Pulmonary artery endothelial cell (primary cell): Measurements from ENCODE around the gene SIN3B. TPM values are rescaled to one million over a fixed set of nuclear protein-coding genes. Genes with fewer than 3 reads are reported as not detected.
"Not testable (repeated sequence)": the region's sequence is repeated elsewhere in the genome, so short reads cannot be mapped to it uniquely, and the experiment has no call there.

Source experiments
- DNase-seq: peaks from one replicate; pipeline ENCODE4 v3.0.0-alpha.2; 2011; ENCODE audit warnings: low read depth, low spot score
- total RNA-seq: library from RNA; depleted of rRNA; stranded (reverse); fragments of >200 nt; gene quantifications from 2 replicates; pipeline ENCODE4 v1.2.3, GENCODE V29; 2014

SIN3B gene
- total RNA-seq, 1 donor from 2014 or later, result 30.2 TPM

DNA sequence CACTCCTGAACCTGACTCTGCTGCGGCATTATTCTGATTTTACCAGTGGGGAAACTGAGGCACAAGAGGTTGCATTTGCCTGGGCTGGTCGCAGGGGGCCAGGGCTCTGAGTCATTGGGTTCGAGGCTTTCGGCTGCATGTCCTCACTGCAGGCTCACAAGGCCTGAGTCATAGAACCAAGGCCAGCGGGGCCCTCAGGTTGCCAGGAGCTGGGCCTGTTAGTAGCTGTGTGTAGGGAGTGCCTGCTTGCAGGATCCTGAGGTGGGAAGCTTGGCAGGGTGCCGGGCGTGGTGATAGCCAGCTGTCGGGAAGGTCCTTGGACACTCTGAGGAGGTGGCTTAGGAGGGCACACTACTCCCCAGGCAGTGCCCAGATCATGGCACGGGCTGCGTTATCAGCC, 38.0 kb downstream of the SIN3B start:
- no peak for DNase-seq

DNA sequence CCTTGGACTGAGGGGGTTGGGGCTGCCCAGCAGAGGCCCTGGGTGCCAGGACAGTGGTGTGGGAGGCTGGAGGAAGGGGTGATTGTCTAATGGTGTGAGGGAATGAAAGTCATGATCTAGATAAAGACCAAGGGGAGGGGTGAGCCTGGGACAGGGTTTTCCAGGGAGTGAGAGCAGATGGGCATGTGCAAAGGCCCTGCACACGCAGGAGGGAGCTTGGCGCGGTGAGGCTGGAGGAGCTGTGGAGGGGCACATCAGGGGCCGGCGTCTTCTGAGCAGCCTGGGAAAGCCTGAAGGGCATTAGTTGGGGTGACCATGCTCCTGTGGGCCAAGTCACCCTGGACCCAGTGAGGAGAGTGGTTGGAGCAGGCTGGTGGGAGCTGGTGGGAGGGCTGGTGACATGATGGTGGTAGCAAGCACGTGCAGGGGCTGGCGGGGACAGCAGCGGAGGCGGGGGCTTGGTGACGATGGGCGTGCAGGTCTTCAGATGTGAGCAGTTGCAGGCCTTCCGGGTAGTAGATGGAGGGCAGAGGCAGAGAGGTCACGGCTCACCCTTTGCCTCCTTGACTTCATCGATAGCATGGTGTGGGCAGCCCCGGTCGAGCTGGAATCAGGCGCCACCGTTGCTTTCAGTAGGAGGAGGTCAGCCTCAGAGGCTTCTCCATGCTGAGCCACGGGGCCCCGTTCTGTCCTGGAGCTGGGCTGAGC, 39.4 kb downstream of the SIN3B start:
- no peak for DNase-seq

DNA sequence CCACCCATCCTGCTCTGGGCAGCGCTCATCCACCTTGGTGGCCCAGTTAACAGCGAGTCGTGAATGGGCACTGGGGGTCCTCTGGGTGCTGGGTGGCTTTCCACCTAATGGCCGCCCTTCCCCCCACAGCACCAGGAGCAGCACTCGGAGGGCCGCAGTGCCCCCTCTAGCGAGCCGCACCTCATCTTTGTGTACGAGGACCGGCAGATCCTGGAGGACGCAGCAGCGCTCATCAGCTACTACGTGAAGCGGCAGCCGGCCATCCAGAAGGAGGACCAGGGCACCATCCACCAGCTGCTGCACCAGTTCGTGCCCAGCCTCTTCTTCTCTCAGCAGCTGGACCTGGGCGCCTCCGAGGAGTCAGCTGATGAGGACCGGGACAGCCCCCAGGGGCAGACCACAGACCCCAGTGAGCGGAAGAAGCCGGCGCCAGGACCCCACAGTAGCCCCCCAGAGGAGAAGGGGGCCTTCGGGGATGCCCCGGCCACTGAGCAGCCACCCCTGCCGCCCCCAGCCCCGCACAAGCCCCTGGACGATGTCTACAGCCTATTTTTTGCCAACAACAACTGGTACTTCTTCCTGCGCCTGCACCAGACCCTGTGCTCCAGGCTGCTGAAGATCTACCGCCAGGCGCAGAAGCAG, 40.3 kb downstream of the SIN3B start:
- no peak for DNase-seq

DNA sequence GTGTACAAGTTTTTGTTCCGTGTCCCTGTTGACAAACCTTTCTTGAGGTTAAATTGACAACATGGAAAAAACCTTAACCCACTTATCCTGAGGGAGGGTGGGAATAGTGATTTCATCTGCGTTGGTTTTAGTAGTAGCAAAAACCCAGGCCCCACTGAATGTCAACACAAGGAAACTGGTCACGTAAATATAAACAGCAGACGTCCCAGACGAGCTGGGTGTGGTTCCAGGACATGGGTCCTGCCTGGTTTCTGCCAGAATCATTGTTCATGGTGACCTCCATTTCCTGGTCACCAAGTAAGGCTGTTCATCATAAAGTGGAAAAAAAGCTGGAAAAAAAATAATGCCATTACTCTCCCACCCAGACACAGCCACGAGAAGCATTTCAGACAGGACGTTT, 42.7 kb downstream of the SIN3B start:
- peak; percentile 64 for DNase-seq

DNA sequence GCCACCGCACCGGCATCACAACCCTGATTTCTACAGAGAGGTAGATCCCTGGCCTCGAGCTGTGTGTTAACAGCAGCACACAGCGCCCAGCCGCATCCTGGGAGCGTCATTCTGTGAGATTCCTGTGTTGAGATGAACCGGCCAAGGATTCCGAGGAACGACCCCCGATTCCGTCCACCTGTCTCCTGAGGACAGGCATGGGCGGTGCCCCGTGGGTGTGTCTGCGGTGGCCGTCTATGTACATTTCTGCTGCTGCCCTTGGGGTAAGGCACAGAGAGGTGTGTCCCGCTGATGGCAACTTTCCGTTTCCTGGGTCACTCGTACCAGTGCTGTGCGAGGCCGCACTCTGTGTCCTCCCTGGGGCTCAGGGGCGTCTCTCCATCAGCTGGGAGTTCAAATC, 43.5 kb downstream of the SIN3B start:
- DNase-seq, result no peak

DNA sequence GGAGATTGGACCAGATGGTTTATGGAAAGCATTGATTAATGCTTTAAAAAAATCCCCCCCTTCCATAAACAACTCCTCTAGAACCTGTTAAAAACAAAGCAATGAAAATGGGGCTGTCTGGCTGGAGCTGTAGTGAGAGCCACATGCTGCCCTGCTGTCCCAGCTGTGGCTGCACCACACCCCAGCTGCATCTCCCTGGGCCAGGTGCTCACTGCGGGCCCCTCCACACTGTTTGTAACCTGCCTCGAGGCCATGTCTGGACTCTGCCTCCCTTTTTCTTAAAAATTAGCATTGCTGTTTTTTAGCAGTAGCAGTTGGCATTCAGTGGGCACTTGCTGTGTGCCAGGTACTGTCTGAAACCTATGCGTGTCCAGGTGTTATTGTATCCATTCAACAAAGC, 44.4 kb downstream of the SIN3B start:
- DNase-seq, result no peak

DNA sequence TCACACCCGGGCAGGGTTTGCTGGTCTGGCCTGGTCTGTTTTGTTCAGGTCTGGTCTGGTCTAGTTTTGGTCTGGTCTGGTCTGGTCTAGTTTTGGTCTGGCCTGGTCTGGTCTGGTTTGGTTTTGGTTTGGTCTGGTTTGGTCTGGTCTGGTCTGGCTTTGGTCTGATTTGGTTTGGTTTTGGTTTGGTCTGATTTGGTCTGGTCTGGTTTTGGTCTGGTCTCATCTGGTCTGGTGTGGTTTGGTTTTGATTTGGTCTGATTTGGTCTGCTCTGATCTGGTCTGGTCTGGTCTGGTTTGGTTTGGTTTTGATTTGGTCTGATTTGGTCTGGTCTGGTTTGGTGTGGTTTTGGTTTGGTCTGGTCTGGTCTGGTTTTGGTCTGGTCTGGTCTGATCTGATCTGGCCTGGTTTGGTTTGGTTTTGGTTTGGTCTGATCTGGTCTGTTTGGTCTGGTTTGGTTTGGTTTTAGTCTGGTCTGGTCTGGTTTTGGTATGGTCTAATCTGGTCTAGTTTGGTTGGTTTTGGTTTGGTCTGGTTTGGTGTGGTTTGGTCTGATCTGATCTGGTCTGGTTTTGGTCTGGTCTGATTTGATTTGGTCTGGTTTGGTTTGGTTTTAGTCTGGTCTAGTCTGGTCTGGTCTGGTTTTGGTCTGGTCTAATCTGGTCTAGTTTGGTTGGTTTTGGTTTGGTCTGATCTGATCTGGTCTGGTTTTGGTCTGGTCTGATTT, 45.2 kb downstream of the SIN3B start:
- DNase-seq, result no peak

DNA sequence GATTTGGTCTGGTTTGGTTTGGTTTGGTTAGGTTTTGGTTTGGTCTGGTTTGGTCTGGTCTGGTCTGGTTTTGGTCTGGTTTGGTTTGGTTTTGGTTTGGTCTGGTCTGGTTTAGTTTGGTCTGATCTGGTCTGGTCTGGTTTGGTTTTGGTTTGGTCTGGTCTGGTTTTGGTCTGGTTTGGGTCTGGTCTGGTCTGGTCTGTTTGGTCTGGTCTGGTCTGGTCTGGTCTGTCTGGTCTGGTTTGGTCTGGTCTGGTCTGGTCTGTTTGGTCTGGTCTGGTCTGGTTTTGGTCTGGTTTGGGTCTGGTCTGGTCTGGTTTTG, 45.7 kb downstream of the SIN3B start:
- DNase-seq, result not testable (repeated sequence)

DNA sequence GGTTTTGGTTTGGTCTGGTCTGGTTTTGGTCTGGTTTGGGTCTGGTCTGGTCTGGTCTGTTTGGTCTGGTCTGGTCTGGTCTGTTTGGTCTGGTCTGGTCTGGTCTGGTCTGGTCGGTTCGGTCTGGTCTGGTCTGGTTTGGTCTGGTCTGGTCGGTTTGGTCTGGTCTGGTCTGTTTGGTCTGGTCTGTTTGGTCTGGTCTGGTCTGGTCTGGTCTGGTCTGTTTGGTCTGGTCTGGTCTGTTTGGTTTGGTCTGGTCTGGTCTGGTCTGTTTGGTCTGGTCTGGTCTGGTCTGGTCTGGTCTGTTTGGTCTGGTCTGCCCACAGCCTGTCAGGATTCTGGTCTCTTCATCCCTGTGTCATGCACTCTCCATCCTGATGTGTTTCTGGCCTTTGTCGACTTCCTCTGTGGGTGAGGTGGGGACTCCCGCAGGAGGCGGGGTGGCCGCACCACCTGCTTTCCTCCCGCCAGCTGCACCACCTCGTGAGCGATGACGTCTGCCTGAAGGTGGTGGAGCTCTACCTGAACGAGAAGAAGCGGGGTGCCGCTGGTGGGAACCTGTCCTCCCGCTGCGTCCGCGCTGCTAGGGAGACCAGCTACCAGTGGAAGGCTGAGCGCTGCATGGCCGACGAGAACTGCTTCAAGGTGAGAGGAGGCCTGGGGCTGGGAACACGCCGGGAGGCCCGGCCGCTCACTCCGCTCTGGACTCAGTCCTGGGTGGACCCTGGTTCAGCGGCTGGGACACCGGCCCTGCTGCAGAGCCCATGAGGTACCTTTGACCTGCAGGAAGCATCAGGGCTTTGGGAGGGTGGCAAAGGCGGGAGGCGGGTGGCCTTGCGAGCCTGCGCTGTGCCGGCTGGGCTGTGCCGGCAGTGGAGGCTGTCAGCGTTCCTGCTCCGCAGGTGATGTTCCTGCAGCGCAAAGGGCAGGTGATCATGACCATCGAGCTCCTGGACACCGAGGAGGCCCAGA, 46.7 kb downstream of the SIN3B start:
- no peak for DNase-seq

DNA sequence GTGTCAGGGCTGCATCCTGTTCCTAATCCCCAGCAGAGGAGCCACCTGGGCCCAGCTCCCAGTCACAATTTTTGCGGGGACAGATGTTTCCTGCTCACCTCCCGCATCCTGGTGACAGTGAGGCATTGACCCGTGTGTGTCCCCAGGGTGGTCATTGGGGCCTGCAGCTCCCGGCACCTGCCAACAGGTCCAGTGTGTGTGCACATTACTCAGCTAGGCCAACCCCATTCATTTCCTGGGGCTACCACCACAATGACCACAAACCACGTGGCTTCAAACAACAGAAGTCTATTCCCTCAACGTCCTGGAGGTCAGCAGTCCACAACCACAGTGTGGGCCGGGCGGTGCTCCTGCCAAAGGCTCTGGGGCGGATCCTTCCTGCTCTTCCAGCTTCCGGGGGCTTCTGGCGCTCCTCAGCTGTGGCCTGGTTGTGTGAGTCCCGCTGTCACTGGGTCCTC, 47.7 kb downstream of the SIN3B start:
- DNase-seq, result no peak

DNA sequence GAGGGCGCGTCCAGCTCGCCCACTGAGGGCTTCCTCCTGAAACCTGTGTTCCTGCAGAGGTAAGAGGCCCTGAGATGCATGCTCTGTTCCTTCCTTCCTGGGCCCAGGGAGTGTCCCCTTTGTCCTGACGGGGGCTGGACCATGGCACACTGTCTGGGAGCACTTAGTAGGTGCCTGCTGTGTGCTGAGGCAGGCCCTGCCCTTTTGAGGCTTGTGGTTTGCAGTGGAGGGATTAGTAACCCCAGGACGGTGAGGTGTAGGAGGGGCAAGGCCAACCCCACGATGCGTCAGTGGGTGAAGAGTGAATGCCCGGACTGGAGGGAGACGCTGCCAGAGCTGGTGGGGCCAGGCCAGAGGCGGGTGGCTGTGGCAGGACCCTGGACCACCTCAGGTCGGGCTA, 48.4 kb downstream of the SIN3B start:
- DNase-seq, result no peak

DNA sequence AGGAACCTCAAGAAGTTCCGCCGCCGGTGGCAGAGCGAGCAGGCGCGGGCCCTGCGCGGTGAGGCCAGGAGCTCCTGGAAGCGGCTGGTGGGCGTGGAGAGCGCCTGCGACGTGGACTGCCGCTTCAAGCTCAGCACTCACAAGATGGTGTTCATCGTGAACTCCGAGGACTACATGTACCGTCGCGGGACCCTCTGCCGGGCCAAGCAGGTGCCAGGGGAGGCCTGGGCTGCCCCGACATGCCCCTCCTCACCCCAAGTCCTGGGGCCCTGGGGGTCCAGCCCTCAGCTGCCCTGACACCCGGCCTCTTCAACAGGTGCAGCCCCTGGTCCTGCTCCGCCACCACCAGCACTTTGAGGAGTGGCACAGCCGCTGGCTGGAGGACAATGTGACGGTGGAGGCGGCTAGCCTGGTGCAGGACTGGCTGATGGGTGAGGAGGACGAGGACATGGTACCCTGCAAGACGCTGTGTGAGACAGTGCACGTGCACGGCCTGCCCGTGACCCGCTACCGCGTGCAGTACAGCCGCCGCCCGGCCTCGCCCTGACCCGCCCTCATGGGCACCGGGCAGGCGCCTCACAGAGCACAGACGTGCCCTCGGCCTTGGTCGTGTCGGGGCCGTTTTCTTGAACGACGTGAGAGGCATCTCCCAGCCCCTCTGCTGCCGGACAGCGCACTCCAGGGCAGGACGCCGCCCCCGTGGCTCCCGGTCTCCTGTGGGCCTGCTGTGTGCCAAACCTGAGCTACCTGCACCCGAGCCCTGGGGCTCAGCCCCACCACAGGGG, 49.2 kb downstream of the SIN3B start:
- DNase-seq, result no peak

DNA sequence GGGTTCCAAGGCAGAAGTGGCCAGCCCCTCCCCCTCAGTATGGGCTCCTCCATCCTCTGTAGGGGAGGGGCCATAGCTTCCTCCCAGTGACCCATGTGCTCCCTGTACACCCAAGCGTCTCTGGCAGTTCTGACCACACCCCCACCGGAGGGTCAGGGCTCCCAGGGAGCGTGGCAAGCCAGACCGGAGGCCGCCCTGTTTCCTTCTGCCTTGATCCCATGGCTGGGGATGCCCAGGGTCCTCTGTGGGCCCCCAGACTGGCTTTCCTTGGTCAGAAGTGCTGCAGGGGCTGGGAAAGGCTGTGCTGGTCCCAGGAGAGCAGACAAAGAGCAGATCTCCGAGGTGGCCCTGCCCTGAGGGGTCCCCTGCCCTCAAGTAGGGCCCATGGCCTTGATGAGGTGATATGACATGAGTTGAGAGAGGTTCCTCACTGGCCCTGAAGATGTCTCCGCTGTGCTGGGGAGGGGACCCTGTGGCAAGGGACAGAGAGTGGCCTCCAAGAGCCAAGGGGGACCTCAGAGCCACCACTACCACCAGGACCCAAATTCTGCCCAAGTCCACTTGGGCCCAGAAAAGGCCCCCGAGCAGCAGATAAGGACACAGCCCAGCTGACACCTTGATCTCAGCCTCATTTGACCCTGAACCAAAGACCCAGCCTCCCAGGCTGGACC, 51.8 kb downstream of the SIN3B start:
- no peak for DNase-seq

DNA sequence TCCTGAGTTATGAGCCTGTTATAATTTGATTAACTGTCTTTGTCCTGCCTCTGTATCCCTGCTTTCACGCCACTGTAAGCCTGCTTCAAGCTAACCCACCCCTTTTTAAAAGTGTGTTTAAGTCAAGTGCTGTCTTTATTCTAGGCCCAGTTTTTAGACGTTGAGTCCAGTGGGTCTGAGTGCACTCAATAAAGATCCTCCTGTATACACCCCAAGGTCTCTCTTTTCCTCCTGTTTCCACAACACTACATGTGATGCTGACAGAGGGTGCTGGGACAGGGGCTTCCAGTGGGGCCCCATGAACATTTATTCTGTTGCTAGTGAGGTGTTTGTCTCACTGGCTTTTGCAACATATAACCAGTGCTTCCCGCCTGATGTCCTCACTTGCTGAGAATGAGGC, 52.9 kb downstream of the SIN3B start:
- no peak for DNase-seq

DNA sequence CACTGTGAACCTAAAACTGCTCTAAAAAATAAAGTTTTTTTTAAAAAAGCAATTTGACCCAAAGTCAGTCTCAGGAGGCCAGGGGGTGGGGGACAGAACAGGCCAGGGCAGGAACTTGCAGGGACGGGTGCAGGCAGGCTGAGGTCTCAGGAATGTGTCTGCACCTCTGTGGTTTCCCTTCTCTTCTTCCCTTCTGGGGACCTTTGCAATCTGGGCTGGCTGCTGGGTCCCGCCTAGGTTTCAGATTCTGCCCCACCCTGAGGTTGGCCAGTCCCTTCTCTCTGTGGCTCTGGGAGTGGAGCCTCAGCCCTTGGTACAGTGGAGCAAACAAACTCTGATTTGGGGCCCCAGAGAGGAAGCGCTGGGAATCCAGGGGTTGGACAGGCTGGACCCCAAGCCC, 54.3 kb downstream of the SIN3B start:
- DNase-seq, result no peak

DNA sequence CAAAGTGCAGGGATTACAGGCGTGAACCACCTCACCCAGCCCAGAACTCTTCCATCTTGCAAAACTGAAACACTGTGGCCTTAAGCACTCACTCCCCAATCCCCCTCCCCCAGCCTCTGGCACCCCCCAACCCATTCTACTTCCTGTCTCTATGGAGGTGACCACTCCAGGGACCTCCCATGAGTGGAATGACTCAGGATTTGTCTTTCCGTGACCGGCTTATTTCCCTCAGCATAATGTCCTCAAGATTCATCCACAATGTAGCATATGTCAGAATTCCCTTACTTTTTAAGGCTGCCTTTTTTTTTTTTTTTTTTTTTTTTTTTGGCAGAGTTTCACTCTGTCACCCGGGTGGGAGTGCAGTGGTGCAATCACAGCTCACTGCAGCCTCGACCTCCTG, 56.0 kb downstream of the SIN3B start:
- DNase-seq, result no peak

DNA sequence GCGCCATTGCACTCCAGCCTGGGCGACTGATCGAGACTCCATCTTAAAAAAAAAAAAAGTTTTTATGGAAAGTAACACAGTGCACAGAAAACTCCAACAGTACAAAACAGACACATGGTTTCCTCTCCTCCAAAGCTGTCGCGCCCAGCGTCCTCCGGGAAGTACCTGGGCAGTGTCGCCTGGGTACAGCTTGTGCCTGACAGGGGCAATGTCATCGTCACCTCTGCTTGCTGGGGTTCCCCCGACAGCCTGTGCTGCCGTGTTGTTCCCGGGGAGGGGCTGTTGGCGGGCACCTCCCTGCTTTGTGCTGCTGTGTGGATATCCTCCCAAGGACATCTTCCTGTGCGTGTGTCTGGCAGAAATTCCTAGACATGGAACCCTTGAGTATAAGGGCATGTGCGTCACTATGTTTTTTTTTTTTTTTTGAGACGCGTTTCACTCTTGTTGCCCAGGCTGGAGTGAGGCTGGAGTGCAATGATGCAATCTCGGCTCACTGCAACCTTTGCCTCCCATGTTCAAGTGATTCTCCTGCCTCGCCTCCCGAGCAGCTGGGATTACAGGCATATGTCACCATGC, 57.2 kb downstream of the SIN3B start:
- peak; percentile 60 for DNase-seq

DNA sequence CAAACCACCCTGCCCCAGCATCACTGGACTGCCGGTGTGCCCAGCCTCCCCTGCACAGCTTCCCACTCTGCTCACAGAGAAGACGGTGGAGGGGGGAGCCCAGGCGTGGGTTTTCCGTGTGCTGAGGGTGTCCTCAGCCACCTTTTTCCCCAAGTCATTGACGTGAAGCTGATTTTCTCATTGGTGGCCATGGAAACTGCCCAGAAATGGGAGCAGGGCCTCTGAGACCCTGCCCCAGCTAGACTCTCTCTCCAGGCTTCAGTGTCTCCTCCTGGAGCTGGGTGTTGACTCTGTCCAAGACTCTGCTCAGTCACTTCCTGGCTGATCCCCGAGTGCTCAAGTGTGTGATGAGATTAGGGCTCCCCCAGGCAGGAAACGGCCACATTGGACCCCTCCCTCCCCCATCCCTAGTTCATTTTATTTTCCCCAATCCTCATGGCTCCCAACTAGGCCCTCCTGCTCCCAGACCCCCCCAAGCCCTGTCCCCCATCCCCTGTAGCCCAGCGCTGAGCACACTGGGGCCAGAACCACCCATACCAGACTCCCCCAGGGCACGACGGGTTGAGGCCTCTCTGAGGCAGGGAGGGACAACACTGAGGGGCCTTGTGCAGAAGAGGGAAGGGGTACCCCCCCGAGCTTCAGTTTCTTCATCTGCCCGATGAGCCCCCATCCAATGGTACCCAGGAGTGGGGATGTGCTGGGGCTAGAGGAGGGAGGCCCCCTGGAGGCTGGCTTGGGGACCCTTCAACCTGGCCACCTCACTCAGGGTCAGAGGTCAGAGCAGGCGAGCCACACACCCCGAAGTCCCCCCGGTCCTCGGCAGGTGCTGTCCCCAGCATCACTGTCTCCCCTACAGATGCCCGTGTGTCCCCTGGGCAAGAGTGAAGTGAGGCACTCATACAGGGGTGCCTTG, 58.4 kb downstream of the SIN3B start:
- no peak for DNase-seq
